Stimulated activated effector memory CD8-positive, alpha-beta T cell treated with anti-CD3 and anti-CD28 coated beads, Interleukin-12 subunit alpha, Interleukin-12 subunit beta, amount 100 ng/mL, for 72 hours (primary cell): ENCODE results near the gene PCP4.

Source experiments
- ATAC-seq: fragments of 150-1000 bp; cut with Tn5 transposase; 2 replicates; pipeline ENCODE4 v1.10.0; 2021
- DNase-seq, 2 donors: peaks; one replicate each; pipeline ENCODE4 v3.0.0; 2021 to 2022; ENCODE audit warnings: low spot score in 2 of 2
- H3K27ac Mint-ChIP-seq: one replicate; pipeline ENCODE4 v1.8.0; 2022; ENCODE audit warnings: mild to moderate bottlenecking, mixed read lengths
- H3K36me3 Mint-ChIP-seq: one replicate; pipeline ENCODE4 v1.8.0; 2022; ENCODE audit warnings: mild to moderate bottlenecking, mixed read lengths
- H3K4me1 Mint-ChIP-seq: one replicate; pipeline ENCODE4 v1.8.0; 2022; ENCODE audit warnings: mixed read lengths
- H3K4me3 Mint-ChIP-seq: one replicate; pipeline ENCODE4 v1.8.0; 2022; ENCODE audit warnings: mild to moderate bottlenecking, mixed read lengths
- H3K9me3 Mint-ChIP-seq: one replicate; pipeline ENCODE4 v1.8.0; 2022; ENCODE audit warnings: mixed read lengths

PCP4 gene

GRCh38 chr21:39852021-39852721 lies 15.1 kb upstream of the PCP4 start:
- Mint-ChIP-seq H3K36me3 (no peaks in the 10 kb centered on the region), H3K4me3 (no peak overlapping the region), H3K4me1 (no peaks in the 10 kb centered on the region), H3K9me3 (peaks cover 7% of the 10 kb centered on the region), H3K27ac (no peak overlapping the region)
- ATAC-seq (no peak), DNase-seq (no peak)

DNA sequence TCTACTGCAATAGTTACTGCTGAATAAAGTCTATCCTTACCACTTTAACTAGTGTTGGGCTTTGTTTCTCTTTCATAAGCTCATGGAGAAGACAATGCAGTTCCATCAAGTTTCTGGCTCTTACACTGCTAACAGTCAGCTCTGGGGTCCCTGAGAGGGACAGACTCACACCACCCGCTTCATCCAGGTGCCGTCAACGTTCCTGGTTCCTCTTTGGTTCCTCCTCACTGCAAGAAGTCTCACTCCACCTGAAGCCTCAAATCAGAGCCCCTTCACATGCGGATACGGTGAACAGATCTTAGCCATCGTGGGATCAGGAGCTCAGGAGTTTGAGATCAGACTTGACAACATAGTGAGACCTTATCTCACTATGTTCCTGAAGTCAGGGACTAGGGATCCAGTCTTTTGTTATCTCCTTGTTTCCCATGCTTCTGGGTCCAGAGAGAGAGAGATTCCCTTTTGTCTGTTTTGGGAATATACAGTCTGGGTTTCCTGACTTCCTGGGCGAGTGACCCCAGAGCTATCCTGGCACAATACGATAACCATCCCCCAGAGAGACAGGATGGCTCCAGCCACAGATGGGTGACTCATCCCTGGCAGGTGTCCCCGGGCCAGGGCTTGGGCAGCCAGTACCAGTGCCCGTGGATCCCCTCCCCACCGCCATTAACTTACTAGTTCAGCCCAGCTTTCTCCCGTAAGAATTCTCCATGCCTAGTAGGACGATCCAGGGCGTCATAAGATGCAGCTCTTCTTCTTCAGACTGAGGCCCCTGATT lies 14.3 kb upstream of the PCP4 start:
- Mint-ChIP-seq H3K4me3 (no peak overlapping the region), H3K27ac (no peak overlapping the region), H3K36me3 (no peaks in the 10 kb centered on the region), H3K9me3 (peaks cover 7% of the 10 kb centered on the region), H3K4me1 (no peaks in the 10 kb centered on the region)
- no peak for DNase-seq
- no peak for ATAC-seq

GRCh38 chr21:39854572-39854971 lies 12.7 kb upstream of the PCP4 start:
- Mint-ChIP-seq H3K4me1 (no peaks in the 10 kb centered on the region), H3K4me3 (no peak overlapping the region), H3K27ac (no peak overlapping the region), H3K9me3 (peaks cover 7% of the 10 kb centered on the region), H3K36me3 (no peaks in the 10 kb centered on the region)
- ATAC-seq, result no peak
- DNase-seq, result no peak

DNA sequence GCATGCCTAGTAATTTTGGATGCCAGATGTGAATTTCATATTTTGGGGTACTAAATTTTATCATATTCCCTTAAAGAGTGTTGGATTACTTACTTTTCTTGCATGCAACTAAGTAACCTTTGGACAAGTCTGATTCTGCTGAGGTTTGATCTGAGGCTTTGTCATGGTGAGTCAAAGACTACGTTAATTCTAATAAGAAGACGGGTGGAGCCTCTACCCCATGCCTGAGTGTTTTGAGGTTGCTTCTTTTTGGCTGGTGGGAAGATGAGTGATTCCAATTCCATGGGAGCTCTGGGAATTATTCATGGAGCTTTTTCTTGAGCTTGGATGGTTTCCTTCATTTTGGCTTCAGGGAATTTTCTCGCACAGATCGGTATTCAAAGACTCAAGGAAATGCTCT lies 11.6 kb upstream of the PCP4 start:
- Mint-ChIP-seq H3K4me1 (no peaks in the 10 kb centered on the region), H3K36me3 (no peaks in the 10 kb centered on the region), H3K4me3 (no peak overlapping the region), H3K27ac (no peak overlapping the region), H3K9me3 (peaks cover 7% of the 10 kb centered on the region)
- ATAC-seq, result no peak
- no peak for DNase-seq

DNA sequence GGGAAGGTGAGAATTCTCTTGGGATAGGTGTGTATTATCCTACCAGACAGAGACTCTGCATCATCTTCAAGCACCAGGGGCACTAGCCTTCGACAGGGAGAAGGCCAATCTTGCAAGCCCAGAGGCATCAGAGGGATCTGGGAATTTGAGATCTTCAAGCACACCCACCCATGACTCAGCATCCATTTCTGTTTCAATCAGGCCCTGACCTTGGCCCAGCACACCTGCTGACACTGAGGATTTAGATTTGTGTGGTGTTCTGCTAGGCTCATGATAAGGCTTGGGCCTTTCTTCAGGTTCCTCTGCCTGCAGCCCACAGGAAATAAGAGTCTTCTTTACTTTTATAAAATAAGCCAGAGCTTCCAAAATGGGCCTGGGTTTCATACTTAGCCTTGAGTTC lies 6.6 kb upstream of the PCP4 start:
- no peaks in the 10 kb centered on the region for H3K36me3 Mint-ChIP-seq
- DNase-seq, result no peak
- no peak for ATAC-seq
- no peaks in the 10 kb centered on the region for H3K9me3 Mint-ChIP-seq
- H3K27ac Mint-ChIP-seq, result no peak overlapping the region
- H3K4me3 Mint-ChIP-seq, result no peak overlapping the region
- H3K4me1 Mint-ChIP-seq, result no peaks in the 10 kb centered on the region

- H3K9me3 Mint-ChIP-seq, result no peaks in the 10 kb centered on the region
- H3K4me1 Mint-ChIP-seq, result no peaks in the 10 kb centered on the region
- H3K36me3 Mint-ChIP-seq, result no peaks in the 10 kb centered on the region
- no peak overlapping the region for H3K27ac Mint-ChIP-seq
- no peak overlapping the region for H3K4me3 Mint-ChIP-seq
- no peak for ATAC-seq
- DNase-seq, result no peak
Observed at GRCh38 chr21:39863111-39863510, 4.1 kb upstream of the PCP4 start.

GRCh38 chr21:39866093-39866492 lies 1.1 kb upstream of the PCP4 start:
- ATAC-seq (no peak), DNase-seq (no peak)
- H3K9me3 Mint-ChIP-seq, result peaks cover 3% of the 10 kb centered on the region
- H3K4me3 Mint-ChIP-seq, result no peak overlapping the region
- H3K36me3 Mint-ChIP-seq, result no peaks in the 10 kb centered on the region
- no peak overlapping the region for H3K27ac Mint-ChIP-seq
- H3K4me1 Mint-ChIP-seq, result no peaks in the 10 kb centered on the region

DNA sequence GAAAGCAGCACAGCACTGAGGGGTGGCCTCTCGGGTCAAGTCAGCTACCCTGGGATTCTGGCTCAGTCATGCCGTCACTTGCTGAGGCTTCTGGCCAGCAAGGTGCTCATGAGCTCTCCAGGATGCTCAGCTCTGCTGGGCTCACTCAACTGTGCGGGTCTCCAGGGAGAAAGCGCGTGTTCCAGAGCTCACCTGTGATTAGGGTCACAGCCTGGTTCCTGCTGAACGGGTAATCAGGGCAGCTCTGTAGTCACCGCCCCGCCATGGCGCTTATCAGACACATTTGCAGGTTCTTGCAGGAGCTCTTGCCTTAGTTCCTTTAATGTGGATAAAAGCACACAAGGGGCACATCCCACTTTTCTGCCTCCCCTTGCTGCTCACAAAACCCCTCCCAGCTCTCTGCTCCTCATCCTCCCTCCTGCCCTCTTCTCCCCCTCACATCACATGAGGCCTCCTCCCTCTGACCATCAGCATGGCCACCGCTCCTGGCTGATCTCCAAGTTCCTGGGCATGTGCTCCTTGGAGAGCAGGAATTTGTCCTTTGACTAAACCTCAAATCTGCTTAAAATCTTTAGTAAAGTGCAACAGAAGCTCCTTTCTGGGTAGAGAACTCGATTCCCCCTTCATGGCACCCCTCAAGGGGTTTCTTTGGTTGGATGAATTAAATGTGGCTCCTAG lies 2.0 kb downstream of the PCP4 start:
- Mint-ChIP-seq H3K27ac (no peak overlapping the region), H3K36me3 (no peaks in the 10 kb centered on the region), H3K4me3 (no peak overlapping the region), H3K4me1 (no peaks in the 10 kb centered on the region), H3K9me3 (peaks cover 3% of the 10 kb centered on the region)
- ATAC-seq (no peak), DNase-seq (no peak)

DNA sequence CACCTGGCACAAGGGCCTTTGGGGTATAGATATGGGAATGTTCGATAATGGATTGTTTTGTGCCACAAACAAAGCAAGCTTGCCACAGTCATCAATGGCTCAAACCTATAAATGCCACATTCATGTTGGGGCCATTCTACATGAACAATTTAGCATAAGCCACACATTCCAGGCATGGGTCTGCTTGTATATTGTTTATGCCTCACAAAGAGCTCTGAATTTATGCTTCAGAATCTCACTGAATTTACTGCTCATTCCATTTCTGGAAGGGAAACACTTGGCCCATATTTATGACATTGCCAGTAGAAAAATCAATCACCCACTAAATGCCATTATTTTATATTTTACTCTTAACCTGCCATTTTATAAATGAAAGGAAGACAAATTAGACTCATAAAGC lies 6.4 kb downstream of the PCP4 start:
- Mint-ChIP-seq H3K4me1 (no peaks in the 10 kb centered on the region), H3K9me3 (peaks cover 5% of the 10 kb centered on the region), H3K4me3 (no peak overlapping the region), H3K36me3 (no peaks in the 10 kb centered on the region), H3K27ac (no peak overlapping the region)
- DNase-seq, result no peak
- no peak for ATAC-seq

GRCh38 chr21:39874206-39874605 lies 7.0 kb downstream of the PCP4 start:
- H3K36me3 Mint-ChIP-seq, result no peaks in the 10 kb centered on the region
- peaks cover 5% of the 10 kb centered on the region for H3K9me3 Mint-ChIP-seq
- H3K27ac Mint-ChIP-seq, result no peak overlapping the region
- ATAC-seq (no peak), DNase-seq (no peak)
- no peak overlapping the region for H3K4me3 Mint-ChIP-seq
- no peaks in the 10 kb centered on the region for H3K4me1 Mint-ChIP-seq

- no peak for DNase-seq
- Mint-ChIP-seq H3K9me3 (peaks cover 5% of the 10 kb centered on the region), H3K4me3 (no peak overlapping the region), H3K27ac (no peak overlapping the region), H3K36me3 (no peaks in the 10 kb centered on the region), H3K4me1 (no peaks in the 10 kb centered on the region)
- no peak for ATAC-seq
Observed at GRCh38 chr21:39874759-39875158, 7.5 kb downstream of the PCP4 start.

DNA sequence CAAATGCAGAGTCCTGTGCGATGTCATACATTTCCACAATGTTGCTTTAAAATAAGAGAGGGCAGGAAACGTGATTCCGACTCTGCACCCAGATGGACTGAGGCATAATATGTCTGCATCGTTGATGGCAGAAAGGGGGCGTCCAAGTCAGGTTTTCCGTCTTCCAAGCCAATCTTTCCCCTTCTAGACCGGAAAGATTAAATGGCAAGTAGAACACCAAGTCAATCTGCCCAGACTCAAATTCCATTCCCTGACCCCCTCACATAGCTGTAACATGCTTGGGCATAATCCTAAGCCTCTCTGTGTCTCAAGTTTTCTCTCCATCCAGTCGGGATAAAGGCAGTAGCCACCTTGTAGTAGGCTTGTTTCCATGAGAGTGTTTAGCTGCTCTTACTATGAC lies 14.4 kb downstream of the PCP4 start:
- H3K27ac Mint-ChIP-seq, result no peak overlapping the region
- H3K4me1 Mint-ChIP-seq, result no peaks in the 10 kb centered on the region
- ATAC-seq, result no peak
- H3K9me3 Mint-ChIP-seq, result no peaks in the 10 kb centered on the region
- DNase-seq, result no peak
- no peaks in the 10 kb centered on the region for H3K36me3 Mint-ChIP-seq
- H3K4me3 Mint-ChIP-seq, result no peak overlapping the region

GRCh38 chr21:39882151-39882838 lies 15.1 kb downstream of the PCP4 start:
- no peaks in the 10 kb centered on the region for H3K9me3 Mint-ChIP-seq
- H3K27ac Mint-ChIP-seq, result no peak overlapping the region
- DNase-seq (no peak), ATAC-seq (no peak)
- H3K36me3 Mint-ChIP-seq, result no peaks in the 10 kb centered on the region
- no peak overlapping the region for H3K4me3 Mint-ChIP-seq
- no peaks in the 10 kb centered on the region for H3K4me1 Mint-ChIP-seq

GRCh38 chr21:39882839-39883195 lies 15.6 kb downstream of the PCP4 start:
- Mint-ChIP-seq H3K9me3 (no peaks in the 10 kb centered on the region), H3K4me1 (no peaks in the 10 kb centered on the region), H3K4me3 (no peak overlapping the region), H3K36me3 (no peaks in the 10 kb centered on the region), H3K27ac (no peak overlapping the region)
- ATAC-seq (no peak), DNase-seq (no peak)

DNA sequence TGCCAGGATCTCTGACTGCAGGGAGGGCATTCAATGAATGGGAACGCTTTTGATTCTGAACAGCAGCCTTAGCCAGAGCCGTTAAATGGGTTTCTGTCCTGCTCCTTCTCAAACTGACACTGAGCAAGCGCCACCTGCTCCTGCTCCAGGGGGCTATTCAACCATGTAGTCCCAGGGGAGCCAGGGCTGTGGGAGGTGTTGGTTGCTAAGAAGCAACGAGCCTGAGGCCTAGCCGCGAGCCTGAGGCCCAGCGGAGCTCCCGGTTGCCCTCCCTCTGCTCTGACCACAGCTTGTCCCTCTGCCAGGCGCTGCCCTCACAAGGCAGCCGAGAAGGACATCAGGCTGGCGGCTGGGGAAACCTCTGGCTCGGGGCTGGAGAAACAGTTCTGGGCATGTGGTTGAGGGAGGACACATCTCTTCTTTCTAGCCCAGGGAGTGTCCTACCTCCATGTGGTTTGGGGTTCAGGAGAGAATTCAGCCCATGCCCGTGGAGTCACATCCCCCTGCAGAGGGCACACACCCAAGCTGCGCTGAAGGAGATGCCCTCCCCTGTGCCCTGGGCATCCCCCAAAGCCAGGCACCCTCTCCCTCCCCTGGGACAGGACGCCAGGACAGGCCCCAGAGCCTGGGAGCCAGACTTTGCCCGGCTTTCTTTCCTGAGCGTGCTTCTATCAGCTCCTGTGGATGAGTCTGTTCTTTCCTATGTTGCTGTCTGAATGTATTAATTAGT lies 18.0 kb downstream of the PCP4 start:
- Mint-ChIP-seq H3K27ac (no peak overlapping the region), H3K4me3 (no peak overlapping the region), H3K9me3 (no peaks in the 10 kb centered on the region), H3K4me1 (no peaks in the 10 kb centered on the region), H3K36me3 (no peaks in the 10 kb centered on the region)
- DNase-seq, result no peak
- no peak for ATAC-seq
